CD4-positive, alpha-beta memory T cell (primary cell): ENCODE measurements around the gene EMILIN3. TPM values are rescaled to one million over a fixed set of nuclear protein-coding genes. Genes with fewer than 3 reads are reported as not detected.

Experiments
- CTCF ChIA-PET: fragments of 350-600 bp; sonication (Branson Sonifier 250); formaldehyde crosslinking; loops from one replicate; lab custom pipeline; 2021; ENCODE audit warnings: inconsistent platforms; ENCODE audit not compliant: partially characterized antibody; lab: Charles Lee
- POLR2A ChIA-PET: fragments of 350-600 bp; sonication (Branson Sonifier 250); formaldehyde crosslinking; loops from one replicate; lab custom pipeline; 2021; ENCODE audit not compliant: partially characterized antibody; lab: Charles Lee
- DNase-seq, 5 donors: peaks; one replicate each; pipeline versions ENCODE4 v3.0.0 to v3.0.0-alpha.2; 2020 to 2022; ENCODE audit warnings: mixed read lengths in 1 of 5
- H3K27ac ChIP-seq: one replicate; pipeline ENCODE4 v1.7.0; 2013; ENCODE audit warnings: low read depth, low read length
- H3K27me3 ChIP-seq: 2 replicates; pipeline ENCODE4 v1.7.0; 2013; ENCODE audit warnings: mild to moderate bottlenecking, low read length, moderate library complexity; ENCODE audit not compliant: insufficient read depth
- H3K36me3 ChIP-seq: 2 replicates; pipeline ENCODE4 v1.7.0; 2013; ENCODE audit warnings: mild to moderate bottlenecking, low read length, moderate library complexity; ENCODE audit not compliant: insufficient read depth
- H3K4me1 ChIP-seq: 2 replicates; pipeline ENCODE4 v1.7.0; 2013; ENCODE audit warnings: mild to moderate bottlenecking, low read length, moderate library complexity; ENCODE audit not compliant: insufficient read depth
- H3K4me3 ChIP-seq, 2 donors: one replicate each; pipeline ENCODE4 v1.7.0; 2013; ENCODE audit warnings: low read length in 2 of 2, mild to moderate bottlenecking in 1 of 2
- H3K9me3 ChIP-seq, 2 donors: one replicate each; pipeline ENCODE4 v1.7.0; 2013; ENCODE audit warnings: low read length in 2 of 2, control low read depth in 1 of 2; ENCODE audit not compliant: control insufficient read depth in 1 of 2
- H3K27ac Mint-ChIP-seq, 7 donors: one replicate each; pipeline ENCODE4 v1.8.0; 2020 to 2021; ENCODE audit warnings: mixed read lengths in 7 of 7, mild to moderate bottlenecking in 6 of 7, inconsistent platforms in 3 of 7, moderate library complexity in 3 of 7
- H3K27me3 Mint-ChIP-seq, 2 donors: one replicate each; pipeline ENCODE4 v1.8.0; 2020 to 2021; ENCODE audit warnings: mixed read lengths in 2 of 2
- H3K36me3 Mint-ChIP-seq, 2 donors: one replicate each; pipeline ENCODE4 v1.8.0; 2020 to 2021; ENCODE audit warnings: mixed read lengths in 2 of 2, inconsistent platforms in 1 of 2, mild to moderate bottlenecking in 1 of 2
- H3K4me1 Mint-ChIP-seq, 4 donors: one replicate each; pipeline ENCODE4 v1.8.0; 2020 to 2021; ENCODE audit warnings: mixed read lengths in 4 of 4, mild to moderate bottlenecking in 1 of 4
- H3K4me3 Mint-ChIP-seq, 8 donors: one replicate each; pipeline ENCODE4 v1.8.0; 2020 to 2021; ENCODE audit warnings: mixed read lengths in 8 of 8, mild to moderate bottlenecking in 7 of 8, moderate library complexity in 6 of 8, inconsistent platforms in 3 of 8
- H3K9me3 Mint-ChIP-seq, 8 donors: one replicate each; pipeline ENCODE4 v1.8.0; 2020 to 2021; ENCODE audit warnings: mixed read lengths in 8 of 8, mild to moderate bottlenecking in 5 of 8, inconsistent platforms in 3 of 8, moderate library complexity in 1 of 8
- intact Hi-C: fragments of 100-400 bp; cut with micrococcal nuclease; formaldehyde crosslinking; loops from one replicate; pipeline ENCODE4 v1.15.1; 2023
- polyA plus RNA-seq, 2 donors: library from polyadenylated mRNA; unstranded; fragments of 300-500 nt; fragmentation: Illumina TruSeq; gene quantifications; one replicate each; pipeline ENCODE4 v1.2.3, GENCODE V29; 2021
- total RNA-seq, 2 experiments: library from RNA; stranded (reverse); gene quantifications; one replicate each; pipeline ENCODE4 v1.2.3, GENCODE V29; 2021

The EMILIN3 gene
- total and polyA plus RNA-seq, 4 experiments from 2014 or later: not detected

DNA sequence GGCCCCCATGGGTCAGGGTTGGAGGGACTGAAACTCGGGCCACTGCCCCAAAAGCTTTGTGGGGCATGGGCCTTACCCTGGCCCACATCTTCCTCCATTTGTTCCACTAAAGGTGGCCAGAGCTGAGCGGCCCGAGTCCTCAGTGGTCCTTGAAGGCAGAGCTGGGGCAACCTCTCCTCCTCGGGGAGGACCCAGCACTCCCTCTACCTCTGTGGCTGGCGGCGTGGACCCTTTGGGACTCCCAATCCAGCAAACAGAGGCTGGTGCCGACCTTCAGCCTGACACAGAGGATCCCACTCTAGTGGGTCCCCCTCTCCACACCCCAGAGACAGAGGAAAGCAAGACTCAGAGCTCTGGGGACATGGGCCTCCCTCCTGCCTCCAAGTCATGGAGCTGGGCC lies 16.7 kb downstream of the EMILIN3 start:
- ChIA-PET CTCF (interaction anchor here (0.5 to 1.8 kb wide), 2 partner anchors 10 to 341 kb away, joined by 3 to 8 read pairs; partner anchors contain the start of gene LPIN3), POLR2A (no interaction called here)
- Mint-ChIP-seq H3K27me3 (peaks cover 0 to 3% of the 10 kb centered on the region in 2 donors), H3K9me3 (peaks cover 0 to 3% (median 0%) of the 10 kb centered on the region in 8 donors), H3K36me3 (no peaks in the 10 kb centered on the region), H3K27ac (no peak overlapping the region), H3K4me3 (no peak overlapping the region), H3K4me1 (no peaks in the 10 kb centered on the region)
- Histone ChIP-seq H3K27ac (no peak overlapping the region), H3K4me1 (no peaks in the 10 kb centered on the region), H3K4me3 (no peak overlapping the region), H3K9me3 (no peaks in the 10 kb centered on the region), H3K36me3 (no peaks in the 10 kb centered on the region), H3K27me3 (no peaks in the 10 kb centered on the region)
- intact Hi-C loops: no loop called here
- no peak for DNase-seq

GRCh38 chr20:41349266-41349665 lies 17.4 kb downstream of the EMILIN3 start:
- Mint-ChIP-seq H3K9me3 (peaks cover 0 to 3% (median 0%) of the 10 kb centered on the region in 8 donors), H3K27me3 (peaks cover 0 to 3% of the 10 kb centered on the region in 2 donors), H3K36me3 (no peaks in the 10 kb centered on the region), H3K4me1 (no peaks in the 10 kb centered on the region), H3K27ac (no peak overlapping the region), H3K4me3 (no peak overlapping the region)
- ChIA-PET CTCF (interaction anchor here (1.8 kb wide), 1 partner anchor 9 kb away, joined by 8 read pairs; the partner anchor contains the start of gene LPIN3), POLR2A (no interaction called here)
- no peaks in the 10 kb centered on the region for H3K36me3 ChIP-seq
- no peak for DNase-seq
- H3K4me1 ChIP-seq: no peaks in the 10 kb centered on the region
- no peak overlapping the region for H3K4me3 ChIP-seq
- intact Hi-C loops: no loop called here
- no peaks in the 10 kb centered on the region for H3K9me3 ChIP-seq
- no peak overlapping the region for H3K27ac ChIP-seq
- no peaks in the 10 kb centered on the region for H3K27me3 ChIP-seq

GRCh38 chr20:41348430-41349172 lies 18.0 kb downstream of the EMILIN3 start:
- H3K9me3 Mint-ChIP-seq: peaks cover 0 to 3% (median 0%) of the 10 kb centered on the region in 8 donors
- Histone ChIP-seq H3K27me3 (no peaks in the 10 kb centered on the region), H3K4me1 (no peaks in the 10 kb centered on the region), H3K4me3 (no peak overlapping the region), H3K9me3 (no peaks in the 10 kb centered on the region), H3K27ac (no peak overlapping the region), H3K36me3 (no peaks in the 10 kb centered on the region)
- peaks cover 0 to 3% of the 10 kb centered on the region in 2 donors for H3K27me3 Mint-ChIP-seq
- ChIA-PET POLR2A (no interaction called here), CTCF (interaction anchor here (0.9 to 1.4 kb wide), 2 partner anchors 9 to 11 kb away, joined by 3 read pairs; no protein-coding TSS in a partner anchor)
- H3K4me3 Mint-ChIP-seq: no peak overlapping the region
- intact Hi-C loops: no loop called here
- no peak for DNase-seq
- H3K4me1 Mint-ChIP-seq: no peaks in the 10 kb centered on the region
- H3K27ac Mint-ChIP-seq: no peak overlapping the region
- no peaks in the 10 kb centered on the region for H3K36me3 Mint-ChIP-seq

GRCh38 chr20:41347523-41348429 lies 18.8 kb downstream of the EMILIN3 start:
- Mint-ChIP-seq H3K9me3 (peaks cover 0 to 3% (median 0%) of the 10 kb centered on the region in 8 donors), H3K27ac (no peak overlapping the region), H3K4me1 (no peaks in the 10 kb centered on the region), H3K36me3 (no peaks in the 10 kb centered on the region), H3K4me3 (no peak overlapping the region), H3K27me3 (peaks cover 0 to 3% of the 10 kb centered on the region in 2 donors)
- CTCF ChIA-PET: interaction anchor here (0.9 to 1.4 kb wide), 2 partner anchors 8 to 11 kb away, joined by 3 read pairs; no protein-coding TSS in a partner anchor
- no peaks in the 10 kb centered on the region for H3K27me3 ChIP-seq
- H3K9me3 ChIP-seq: no peaks in the 10 kb centered on the region
- H3K36me3 ChIP-seq: no peaks in the 10 kb centered on the region
- H3K4me3 ChIP-seq: no peak overlapping the region
- H3K27ac ChIP-seq: no peak overlapping the region
- no peak for DNase-seq
- no peaks in the 10 kb centered on the region for H3K4me1 ChIP-seq
- intact Hi-C loops: no loop called here
- POLR2A ChIA-PET: no interaction called here

- Mint-ChIP-seq H3K36me3 (no peaks in the 10 kb centered on the region), H3K9me3 (peaks cover 0 to 3% (median 0%) of the 10 kb centered on the region in 8 donors), H3K27ac (no peak overlapping the region), H3K4me1 (peaks cover 0 to under 1% (median 0%) of the 10 kb centered on the region in 4 donors), H3K27me3 (peaks cover 0 to 3% of the 10 kb centered on the region in 2 donors), H3K4me3 (no peak overlapping the region)
- no peak overlapping the region for H3K4me3 ChIP-seq
- H3K27ac ChIP-seq: no peak overlapping the region
- H3K27me3 ChIP-seq: no peaks in the 10 kb centered on the region
- ChIA-PET CTCF (interaction anchor here (0.8 to 1.6 kb wide), 3 partner anchors 173 to 210 kb away, joined by 3 to 5 read pairs (median 4); no protein-coding TSS in a partner anchor), POLR2A (no interaction called here)
- H3K36me3 ChIP-seq: no peaks in the 10 kb centered on the region
- no peaks in the 10 kb centered on the region for H3K9me3 ChIP-seq
- no peaks in the 10 kb centered on the region for H3K4me1 ChIP-seq
- no peak for DNase-seq
- intact Hi-C loops: no loop called here
Measured at GRCh38 chr20:41345729-41346067, 20.9 kb downstream of the EMILIN3 start.

DNA sequence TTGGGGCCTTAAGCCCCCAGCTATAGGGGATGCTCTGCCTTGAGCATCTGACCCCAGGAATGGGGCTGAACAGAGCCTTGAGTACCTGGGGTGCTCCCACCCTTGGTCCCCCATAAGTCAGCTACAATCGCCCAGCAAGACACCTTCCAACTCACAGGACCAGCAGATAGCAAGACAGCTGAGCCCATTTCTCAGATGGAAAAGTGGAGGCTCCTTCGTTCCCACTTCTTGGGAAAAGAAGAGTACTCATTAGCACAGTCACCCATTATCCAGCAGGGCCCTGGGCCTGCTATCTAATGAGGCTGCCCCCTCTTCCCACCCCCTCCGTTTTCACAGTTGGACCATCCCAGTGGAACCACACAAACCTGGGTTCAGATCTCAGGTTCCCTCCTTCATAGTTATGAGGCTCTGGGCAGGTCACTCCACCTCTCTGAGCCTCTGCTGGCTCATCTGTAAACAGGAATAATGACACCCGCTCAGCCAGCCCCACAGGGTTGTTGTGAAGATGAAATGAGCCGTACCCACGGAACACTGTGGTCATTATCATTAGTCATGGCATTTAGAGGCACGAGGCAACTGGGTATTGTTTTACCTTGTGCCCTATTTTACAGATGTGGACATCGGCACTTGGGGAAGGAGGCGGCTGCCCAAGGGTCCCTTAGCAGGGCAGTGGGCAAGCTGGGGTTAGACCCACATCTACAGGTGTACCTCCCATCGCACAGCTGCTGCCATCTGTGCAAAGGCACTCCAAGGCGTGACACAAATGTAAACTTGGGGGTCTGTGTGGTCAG lies 21.5 kb downstream of the EMILIN3 start:
- H3K27me3 ChIP-seq: no peaks in the 10 kb centered on the region
- H3K27ac ChIP-seq: no peak overlapping the region
- Mint-ChIP-seq H3K4me1 (peaks cover 3 to 6% (median 4%) of the 10 kb centered on the region in 4 donors), H3K4me3 (no peak overlapping the region), H3K27me3 (no peaks in the 10 kb centered on the region), H3K36me3 (no peaks in the 10 kb centered on the region), H3K9me3 (peaks cover 0 to 3% (median 0%) of the 10 kb centered on the region in 8 donors), H3K27ac (no peak overlapping the region)
- no peak for DNase-seq
- H3K4me3 ChIP-seq: no peak overlapping the region
- no peaks in the 10 kb centered on the region for H3K9me3 ChIP-seq
- ChIA-PET CTCF (interaction anchor here (0.8 to 2.6 kb wide), 4 partner anchors 23 to 376 kb away, joined by 3 to 10 read pairs (median 4); no protein-coding TSS in a partner anchor), POLR2A (no interaction called here)
- H3K4me1 ChIP-seq: peaks cover 6% of the 10 kb centered on the region
- intact Hi-C loops: no loop called here
- H3K36me3 ChIP-seq: no peaks in the 10 kb centered on the region
